ENCODE data around the gene TMEM92. TPM values are rescaled to one million over a fixed set of nuclear protein-coding genes. Genes with fewer than 3 reads are reported as not detected.

Gene TMEM92
- total and polyA plus RNA-seq, 4 donors = 0.05 to 17.9 (median 4.0) TPM

DNA sequence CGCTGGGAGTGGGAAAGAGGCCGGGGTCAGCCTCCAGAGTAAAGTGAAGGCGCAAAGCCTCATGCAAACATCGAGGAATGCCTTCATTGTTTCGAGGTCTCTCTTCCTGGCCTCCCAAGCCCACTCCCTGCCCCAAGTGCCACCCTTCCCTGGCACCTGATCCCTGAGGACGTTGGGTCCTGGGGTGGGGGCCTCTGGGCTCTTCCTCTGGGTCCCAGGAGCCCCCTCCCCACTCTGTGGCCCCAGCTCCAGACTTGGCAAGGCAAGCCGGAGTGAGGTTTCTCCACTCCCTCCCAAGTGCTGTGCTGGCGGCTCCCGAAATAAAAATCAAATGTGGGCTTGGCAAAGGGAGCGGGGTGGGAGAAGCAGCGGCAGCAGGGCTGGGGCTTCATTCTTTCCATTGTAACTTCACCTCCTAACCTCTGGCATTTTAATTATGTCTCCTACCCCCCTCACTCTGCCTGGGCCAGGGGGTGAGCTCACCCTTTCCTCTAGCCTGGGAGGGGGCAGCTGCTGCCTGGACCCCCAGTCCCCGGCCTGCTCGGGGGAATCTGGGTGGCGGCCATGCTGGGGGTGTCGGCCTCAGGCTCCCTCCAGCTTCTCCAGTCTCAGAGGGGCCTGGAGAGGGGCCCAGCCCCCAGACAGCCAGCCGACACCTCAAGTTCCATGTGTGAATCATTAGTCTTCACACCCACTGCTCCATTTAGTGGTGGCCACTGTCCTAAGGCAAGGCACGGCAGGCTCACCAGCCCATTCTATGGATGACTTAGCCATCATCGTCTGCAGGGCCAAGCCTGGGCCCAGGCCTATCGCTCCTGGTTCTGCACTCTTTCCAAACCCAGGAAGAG is 14.6 kb upstream of the TMEM92 start (continued):
- TF ChIP-seq, protein P1, sequence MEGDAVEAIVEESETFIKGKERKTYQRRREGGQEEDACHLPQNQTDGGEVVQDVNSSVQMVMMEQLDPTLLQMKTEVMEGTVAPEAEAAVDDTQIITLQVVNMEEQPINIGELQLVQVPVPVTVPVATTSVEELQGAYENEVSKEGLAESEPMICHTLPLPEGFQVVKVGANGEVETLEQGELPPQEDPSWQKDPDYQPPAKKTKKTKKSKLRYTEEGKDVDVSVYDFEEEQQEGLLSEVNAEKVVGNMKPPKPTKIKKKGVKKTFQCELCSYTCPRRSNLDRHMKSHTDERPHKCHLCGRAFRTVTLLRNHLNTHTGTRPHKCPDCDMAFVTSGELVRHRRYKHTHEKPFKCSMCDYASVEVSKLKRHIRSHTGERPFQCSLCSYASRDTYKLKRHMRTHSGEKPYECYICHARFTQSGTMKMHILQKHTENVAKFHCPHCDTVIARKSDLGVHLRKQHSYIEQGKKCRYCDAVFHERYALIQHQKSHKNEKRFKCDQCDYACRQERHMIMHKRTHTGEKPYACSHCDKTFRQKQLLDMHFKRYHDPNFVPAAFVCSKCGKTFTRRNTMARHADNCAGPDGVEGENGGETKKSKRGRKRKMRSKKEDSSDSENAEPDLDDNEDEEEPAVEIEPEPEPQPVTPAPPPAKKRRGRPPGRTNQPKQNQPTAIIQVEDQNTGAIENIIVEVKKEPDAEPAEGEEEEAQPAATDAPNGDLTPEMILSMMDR (IDR thresholded peaks at IDR 0.05; ENCODE audit: low read depth, low read length, missing input control) = no peak
- TF ChIP-seq HNF4G (IDR thresholded peaks at IDR 0.05) = no peak

DNA sequence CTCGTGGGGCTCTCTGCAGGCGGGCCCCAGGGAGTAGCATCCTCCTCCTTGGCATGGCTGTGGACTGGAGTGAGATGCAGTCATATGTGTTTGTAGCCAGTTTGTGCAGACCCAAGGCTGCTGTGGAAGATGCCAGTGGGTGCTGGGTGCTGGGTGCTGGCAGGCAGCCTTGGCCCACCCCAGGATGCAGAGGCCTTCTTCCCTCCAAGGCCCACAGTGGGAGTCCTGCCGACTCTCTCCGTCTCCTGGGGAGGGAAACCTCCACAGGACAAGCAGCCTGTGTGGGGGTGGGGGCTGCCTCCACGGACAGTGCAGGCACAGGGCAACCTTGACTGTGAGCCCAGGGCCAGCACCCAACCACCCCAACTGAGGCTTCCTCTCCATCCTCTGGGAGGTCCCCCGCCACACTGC is 13.8 kb upstream of the TMEM92 start:
- Histone ChIP-seq H3K27me3 (ENCODE audit: control insufficient read depth in 4 of 4, insufficient read depth in 4 of 4, low read length in 3 of 4) (no peaks in the 10 kb centered on the region), H3K4me3 (ENCODE audit: low read depth in 1 of 3, low read length in 3 of 3) (no peak overlapping the region), H3K4me1 (ENCODE audit: control insufficient read depth in 4 of 4, insufficient read depth in 4 of 4, low read length in 3 of 4) (no peaks in the 10 kb centered on the region), H3K36me3 (ENCODE audit: control insufficient read depth in 4 of 4, insufficient read depth in 3 of 4, low read depth in 1 of 4, low read length in 3 of 4) (no peaks in the 10 kb centered on the region), H3K9me3 (ENCODE audit: control insufficient read depth in 4 of 4, low read length in 3 of 4) (no peaks in the 10 kb centered on the region), H3K9ac (ENCODE audit: low read depth in 1 of 2, low read length in 2 of 2) (no peak overlapping the region), H3K27ac (ENCODE audit: low read depth in 1 of 2, low read length in 2 of 2) (no peak overlapping the region)
- TF ChIP-seq, protein P2, sequence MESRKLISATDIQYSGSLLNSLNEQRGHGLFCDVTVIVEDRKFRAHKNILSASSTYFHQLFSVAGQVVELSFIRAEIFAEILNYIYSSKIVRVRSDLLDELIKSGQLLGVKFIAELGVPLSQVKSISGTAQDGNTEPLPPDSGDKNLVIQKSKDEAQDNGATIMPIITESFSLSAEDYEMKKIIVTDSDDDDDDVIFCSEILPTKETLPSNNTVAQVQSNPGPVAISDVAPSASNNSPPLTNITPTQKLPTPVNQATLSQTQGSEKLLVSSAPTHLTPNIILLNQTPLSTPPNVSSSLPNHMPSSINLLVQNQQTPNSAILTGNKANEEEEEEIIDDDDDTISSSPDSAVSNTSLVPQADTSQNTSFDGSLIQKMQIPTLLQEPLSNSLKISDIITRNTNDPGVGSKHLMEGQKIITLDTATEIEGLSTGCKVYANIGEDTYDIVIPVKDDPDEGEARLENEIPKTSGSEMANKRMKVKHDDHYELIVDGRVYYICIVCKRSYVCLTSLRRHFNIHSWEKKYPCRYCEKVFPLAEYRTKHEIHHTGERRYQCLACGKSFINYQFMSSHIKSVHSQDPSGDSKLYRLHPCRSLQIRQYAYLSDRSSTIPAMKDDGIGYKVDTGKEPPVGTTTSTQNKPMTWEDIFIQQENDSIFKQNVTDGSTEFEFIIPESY (IDR thresholded peaks at IDR 0.05) = no peak
- TF ChIP-seq FOXA2 (IDR thresholded peaks at IDR 0.05) (no peak), RXRA (IDR thresholded peaks at IDR 0.05) (no peak), HNF4G (IDR thresholded peaks at IDR 0.05) (no peak), JUND (IDR thresholded peaks at IDR 0.05) (no peak), RAD21 (IDR thresholded peaks at IDR 0.05) (no peak), EGR1 (IDR thresholded peaks at IDR 0.05; ENCODE audit: low read depth in 2 of 2) (no peak)
- TF ChIP-seq, protein P3, sequence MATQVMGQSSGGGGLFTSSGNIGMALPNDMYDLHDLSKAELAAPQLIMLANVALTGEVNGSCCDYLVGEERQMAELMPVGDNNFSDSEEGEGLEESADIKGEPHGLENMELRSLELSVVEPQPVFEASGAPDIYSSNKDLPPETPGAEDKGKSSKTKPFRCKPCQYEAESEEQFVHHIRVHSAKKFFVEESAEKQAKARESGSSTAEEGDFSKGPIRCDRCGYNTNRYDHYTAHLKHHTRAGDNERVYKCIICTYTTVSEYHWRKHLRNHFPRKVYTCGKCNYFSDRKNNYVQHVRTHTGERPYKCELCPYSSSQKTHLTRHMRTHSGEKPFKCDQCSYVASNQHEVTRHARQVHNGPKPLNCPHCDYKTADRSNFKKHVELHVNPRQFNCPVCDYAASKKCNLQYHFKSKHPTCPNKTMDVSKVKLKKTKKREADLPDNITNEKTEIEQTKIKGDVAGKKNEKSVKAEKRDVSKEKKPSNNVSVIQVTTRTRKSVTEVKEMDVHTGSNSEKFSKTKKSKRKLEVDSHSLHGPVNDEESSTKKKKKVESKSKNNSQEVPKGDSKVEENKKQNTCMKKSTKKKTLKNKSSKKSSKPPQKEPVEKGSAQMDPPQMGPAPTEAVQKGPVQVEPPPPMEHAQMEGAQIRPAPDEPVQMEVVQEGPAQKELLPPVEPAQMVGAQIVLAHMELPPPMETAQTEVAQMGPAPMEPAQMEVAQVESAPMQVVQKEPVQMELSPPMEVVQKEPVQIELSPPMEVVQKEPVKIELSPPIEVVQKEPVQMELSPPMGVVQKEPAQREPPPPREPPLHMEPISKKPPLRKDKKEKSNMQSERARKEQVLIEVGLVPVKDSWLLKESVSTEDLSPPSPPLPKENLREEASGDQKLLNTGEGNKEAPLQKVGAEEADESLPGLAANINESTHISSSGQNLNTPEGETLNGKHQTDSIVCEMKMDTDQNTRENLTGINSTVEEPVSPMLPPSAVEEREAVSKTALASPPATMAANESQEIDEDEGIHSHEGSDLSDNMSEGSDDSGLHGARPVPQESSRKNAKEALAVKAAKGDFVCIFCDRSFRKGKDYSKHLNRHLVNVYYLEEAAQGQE (IDR thresholded peaks at IDR 0.05) = no peak
- TF ChIP-seq, protein P4, sequence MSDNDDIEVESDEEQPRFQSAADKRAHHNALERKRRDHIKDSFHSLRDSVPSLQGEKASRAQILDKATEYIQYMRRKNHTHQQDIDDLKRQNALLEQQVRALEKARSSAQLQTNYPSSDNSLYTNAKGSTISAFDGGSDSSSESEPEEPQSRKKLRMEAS (IDR thresholded peaks at IDR 0.05) = no peak
- TF ChIP-seq, protein P1 (IDR thresholded peaks at IDR 0.05; ENCODE audit: low read depth, low read length, missing input control) = no peak
- 92% methylated on average over 6 of the region's 6 CpGs for WGBS
- no peak for DNase-seq (ENCODE audit: low spot score)

Data from liver (tissue), 9 donors.